NB4 (cell line): ENCODE measurements around the gene CDK12.

ENCODE experiments used
- CTCF ChIP-seq: IDR thresholded peaks from one replicate; pipeline ENCODE4 v1.5.1; 2012; ENCODE audit warnings: low read depth, low read length
- MAX ChIP-seq: IDR thresholded peaks from 2 replicates; pipeline ENCODE4 v1.6.1; 2011; ENCODE audit warnings: low read depth, low read length
- MYC ChIP-seq: IDR thresholded peaks from 2 replicates; pipeline ENCODE4 v1.6.1; 2011; ENCODE audit warnings: low read depth, low read length
- POLR2A ChIP-seq: IDR thresholded peaks from 2 replicates; pipeline ENCODE4 v1.6.1; 2011; ENCODE audit warnings: mild to moderate bottlenecking; ENCODE audit not compliant: insufficient read length; ENCODE audit errors: extremely low read depth

DNA sequence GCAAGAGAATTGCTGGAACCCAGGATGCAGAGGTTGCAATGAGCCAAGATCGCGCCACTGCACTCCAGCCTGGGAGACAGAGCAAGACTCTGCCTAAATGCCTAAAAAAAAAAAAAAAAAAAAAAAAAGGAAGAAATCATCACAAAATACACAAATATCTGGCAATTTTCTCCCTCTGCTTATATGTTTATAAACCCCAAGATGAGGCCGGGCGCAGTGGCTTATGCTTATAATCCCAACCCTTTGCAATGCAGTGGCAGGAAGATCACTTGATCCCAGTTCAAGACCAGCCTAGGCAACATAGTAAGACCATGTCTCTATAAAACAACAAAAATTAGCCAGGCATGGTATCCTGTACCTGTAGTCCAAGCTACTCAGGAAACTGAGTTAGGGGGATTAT lies 31.7 kb upstream of the CDK12 start:
- TF ChIP-seq CTCF = no peak
- no peak for TF ChIP-seq MAX
- no peak for TF ChIP-seq POLR2A
- TF ChIP-seq MYC = no peak
